Neural progenitor cell (in vitro differentiated cells): ENCODE measurements around the gene DDB1.
A peak's percentile ranks its signal among the peaks of the same experiment; 100 is the strongest.

Experiments used
- CTCF ChIP-seq: fragments of 200-600 bp; sonication (generic); IDR thresholded peaks from 2 replicates; pipeline ENCODE4 v1.5.1; 2017; ENCODE audit warnings: antibody characterized with exemption, mild to moderate bottlenecking
- EZH2 ChIP-seq: fragments of 200-600 bp; sonication (generic); IDR thresholded peaks from 2 replicates; pipeline ENCODE4 v1.6.1; 2017; ENCODE audit warnings: antibody characterized with exemption, mild to moderate bottlenecking, moderate library complexity

GRCh38 chr11:61332797-61333549 is at the start of gene DDB1, which contains the start of gene TKFC:
- TF ChIP-seq CTCF (no peak), EZH2 (peak; percentile 47)
